Endodermal cell (in vitro differentiated cells): ENCODE measurements around the gene ITGA2. TPM values are rescaled to one million over a fixed set of nuclear protein-coding genes. Genes with fewer than 3 reads are reported as not detected.

Source experiments
- DNase-seq: peaks from one replicate; pipeline ENCODE4 v3.0.0-alpha.2; 2017
- H3K27ac ChIP-seq: 2 replicates; pipeline ENCODE4 v1.5.1; 2013; ENCODE audit warnings: mild to moderate bottlenecking, low read depth, low read length, moderate library complexity
- H3K27me3 ChIP-seq: 2 replicates; pipeline ENCODE4 v1.6.1; 2013; ENCODE audit warnings: mild to moderate bottlenecking, low read length, moderate library complexity; ENCODE audit not compliant: insufficient read depth, control insufficient read depth, poor library complexity, severe bottlenecking
- H3K36me3 ChIP-seq: 2 replicates; pipeline ENCODE4 v1.7.0; 2013; ENCODE audit warnings: mild to moderate bottlenecking, low read length, moderate library complexity; ENCODE audit not compliant: control insufficient read depth, insufficient read depth
- H3K4me1 ChIP-seq: one replicate; pipeline ENCODE4 v1.7.0; 2013; ENCODE audit warnings: low read length; ENCODE audit not compliant: control insufficient read depth, insufficient read depth
- H3K4me3 ChIP-seq: 2 replicates; pipeline ENCODE4 v1.5.1; 2013; ENCODE audit warnings: mild to moderate bottlenecking, low read length, moderate library complexity
- H3K9ac ChIP-seq: 2 replicates; pipeline ENCODE4 v1.6.1; 2013; ENCODE audit warnings: mild to moderate bottlenecking, low read length, moderate library complexity; ENCODE audit not compliant: poor library complexity, severe bottlenecking; ENCODE audit errors: extremely low read depth
- H3K9me3 ChIP-seq: 2 replicates; pipeline ENCODE4 v1.6.1; 2013; ENCODE audit warnings: mild to moderate bottlenecking, low read length, moderate library complexity; ENCODE audit not compliant: control insufficient read depth
- H3K27ac Mint-ChIP-seq: 2 replicates; pipeline ENCODE4 v1.8.0; 2020; ENCODE audit warnings: mixed read lengths
- H3K27me3 Mint-ChIP-seq: 2 replicates; pipeline ENCODE4 v1.8.0; 2021; ENCODE audit warnings: mild to moderate bottlenecking, mixed read lengths; ENCODE audit not compliant: insufficient read depth
- H3K36me3 Mint-ChIP-seq: 2 replicates; pipeline ENCODE4 v1.8.0; 2020; ENCODE audit warnings: low read depth, mixed read lengths
- H3K4me1 Mint-ChIP-seq: 2 replicates; pipeline ENCODE4 v1.8.0; 2020; ENCODE audit warnings: mixed read lengths
- H3K4me3 Mint-ChIP-seq: 2 replicates; pipeline ENCODE4 v1.8.0; 2020; ENCODE audit warnings: mild to moderate bottlenecking, moderate library complexity, mixed read lengths
- H3K9me3 Mint-ChIP-seq: 2 replicates; pipeline ENCODE4 v1.8.0; 2020; ENCODE audit warnings: mild to moderate bottlenecking, mixed read lengths
- CTCF ChIP-seq: fragments of 200-600 bp; sonication (generic); conservative IDR thresholded peaks from 2 replicates; pipeline ENCODE4 v1.5.0; 2021; ENCODE audit warnings: antibody characterized with exemption, mild to moderate bottlenecking
- WGBS, 2 experiments: methylation state at CpG; one replicate each; pipeline versions ENCODE4 v1.1.5 to v1.1.7; 2013; ENCODE audit warnings: missing lambda C conversion rate in 2 of 2, mixed read lengths in 1 of 2; ENCODE audit not compliant: insufficient coverage in 1 of 2, insufficient read length in 1 of 2; 5-methylcytosine and 5-hydroxymethylcytosine counted together
- total RNA-seq, 2 donors: library from RNA; stranded (reverse); fragmentation: NEBNext Ultra II Directional in 1 of 2; extraction: Animal tissue kit (Norgen Biotek cat#: 25700) in 1 of 2; gene quantifications; 2 replicates in 1 of 2; 3 replicates in 1 of 2; pipeline ENCODE4 v1.2.1, GENCODE V29; 2021

The ITGA2 gene
- total RNA-seq, 2 donors from 2014 or later = 1.3 to 4.0 TPM

- no peak for TF ChIP-seq CTCF
- H3K4me3 ChIP-seq = no peak overlapping the region
- H3K27me3 Mint-ChIP-seq = no peaks in the 10 kb centered on the region
- no peaks in the 10 kb centered on the region for H3K4me1 Mint-ChIP-seq
- H3K36me3 ChIP-seq = no peaks in the 10 kb centered on the region
- H3K9me3 ChIP-seq = no peaks in the 10 kb centered on the region
- H3K27ac Mint-ChIP-seq = no peak overlapping the region
- no peak overlapping the region for H3K9ac ChIP-seq
- H3K4me3 Mint-ChIP-seq = no peak overlapping the region
- no peaks in the 10 kb centered on the region for H3K9me3 Mint-ChIP-seq
- no peaks in the 10 kb centered on the region for H3K36me3 Mint-ChIP-seq
- DNase-seq = no peak
- 91 to 94% methylated on average over 4 to 5 of the region's 5 CpGs for WGBS, 2 experiments
- H3K4me1 ChIP-seq = no peaks in the 10 kb centered on the region
- no peak overlapping the region for H3K27ac ChIP-seq
- no peaks in the 10 kb centered on the region for H3K27me3 ChIP-seq
These were observed 80.5 kb downstream of the ITGA2 start for GRCh38 chr5:53069626-53070025.

- Mint-ChIP-seq H3K27me3 (no peaks in the 10 kb centered on the region), H3K27ac (no peak overlapping the region), H3K9me3 (no peaks in the 10 kb centered on the region), H3K36me3 (no peaks in the 10 kb centered on the region), H3K4me1 (no peaks in the 10 kb centered on the region), H3K4me3 (no peak overlapping the region)
- no peak for DNase-seq
- Histone ChIP-seq H3K27ac (no peak overlapping the region), H3K9me3 (no peaks in the 10 kb centered on the region), H3K4me1 (no peaks in the 10 kb centered on the region), H3K9ac (no peak overlapping the region), H3K4me3 (no peak overlapping the region), H3K36me3 (no peaks in the 10 kb centered on the region), H3K27me3 (no peaks in the 10 kb centered on the region)
- 96 to 100% methylated on average over 1 to 2 of the region's 2 CpGs for WGBS, 2 experiments
- TF ChIP-seq CTCF = no peak
These were observed 82.1 kb downstream of the ITGA2 start for GRCh38 chr5:53071298-53071697.

- no peak for DNase-seq
- no peaks in the 10 kb centered on the region for H3K4me1 Mint-ChIP-seq
- Histone ChIP-seq H3K9me3 (no peaks in the 10 kb centered on the region), H3K4me3 (no peak overlapping the region), H3K4me1 (no peaks in the 10 kb centered on the region), H3K36me3 (no peaks in the 10 kb centered on the region), H3K9ac (no peak overlapping the region), H3K27me3 (no peaks in the 10 kb centered on the region), H3K27ac (no peak overlapping the region)
- H3K27ac Mint-ChIP-seq = no peak overlapping the region
- no peaks in the 10 kb centered on the region for H3K27me3 Mint-ChIP-seq
- no peaks in the 10 kb centered on the region for H3K9me3 Mint-ChIP-seq
- no peaks in the 10 kb centered on the region for H3K36me3 Mint-ChIP-seq
- no peak for TF ChIP-seq CTCF
- no peak overlapping the region for H3K4me3 Mint-ChIP-seq
- 89 to 100% methylated on average over 1 to 2 of the region's 2 CpGs for WGBS, 2 experiments
These were observed 82.6 kb downstream of the ITGA2 start for GRCh38 chr5:53071738-53072137.
